GM12878 (cell line): Measurements from ENCODE around the gene HNRNPDL. TPM values are rescaled to one million over a fixed set of nuclear protein-coding genes. Genes with fewer than 3 reads are reported as not detected.
A peak's percentile ranks its signal among the peaks of the same experiment; 100 is the strongest.

ENCODE experiments used
- CBX3 ChIP-seq: fragments of 200-600 bp; sonication (generic); IDR thresholded peaks from 2 replicates; pipeline ENCODE4 v1.6.1; 2016; ENCODE audit warnings: low read depth, borderline replicate concordance
- CEBPZ ChIP-seq: fragments of 150-350 bp; IDR thresholded peaks from 2 replicates; pipeline ENCODE4 v1.6.1; 2016; ENCODE audit warnings: low read depth, low read length
- CREB1 ChIP-seq: IDR thresholded peaks from 2 replicates; pipeline ENCODE4 v1.6.1; 2012; ENCODE audit warnings: low read depth, mild to moderate bottlenecking, inconsistent platforms
- EGR1 ChIP-seq, 2 experiments: IDR thresholded peaks; 1 replicate in 1 of 2; 2 replicates in 1 of 2; pipeline ENCODE4 v1.6.1; 2011 to 2012; ENCODE audit warnings: low read depth in 2 of 2, low read length in 2 of 2, borderline replicate concordance in 1 of 2, mild to moderate bottlenecking in 1 of 2, moderate library complexity in 1 of 2
- EP300 ChIP-seq, 2 experiments: fragments of 150-350 bp in 1 of 2; IDR thresholded peaks; 2 replicates each; pipeline ENCODE4 v1.6.1; 2011 to 2012; ENCODE audit warnings: low read depth in 2 of 2, low read length in 2 of 2, borderline replicate concordance in 1 of 2, improper control_type of control experiment in 1 of 2, inconsistent platforms in 1 of 2; ENCODE audit not compliant: control insufficient read depth in 1 of 2
- ETV6 ChIP-seq, 2 experiments: fragments of 450-650 bp in 1 of 2; IDR thresholded peaks in 1 of 2; conservative IDR thresholded peaks in 1 of 2; 2 replicates each; pipeline ENCODE4 v1.6.1; 2014; ENCODE audit warnings: antibody characterized with exemption in 1 of 2, borderline replicate concordance in 1 of 2, low read depth in 1 of 2, mild to moderate bottlenecking in 1 of 2, moderate library complexity in 1 of 2
- FOS ChIP-seq: IDR thresholded peaks from 3 replicates; pipeline ENCODE4 v1.6.1; 2011; ENCODE audit warnings: borderline replicate concordance; ENCODE audit not compliant: insufficient read length; ENCODE audit errors: extremely low read depth
- GATAD2B ChIP-seq: fragments of 450-650 bp; conservative IDR thresholded peaks from 2 replicates; pipeline ENCODE4 v1.6.1; 2017; ENCODE audit warnings: low read depth, mild to moderate bottlenecking, moderate library complexity
- MYC ChIP-seq: IDR thresholded peaks from 2 replicates; pipeline ENCODE4 v1.6.1; 2011; ENCODE audit warnings: mild to moderate bottlenecking, low read length, moderate library complexity, inconsistent platforms; ENCODE audit not compliant: insufficient read depth, insufficient replicate concordance, insufficient read length, severe bottlenecking
- NR2C1 ChIP-seq: fragments of 450-650 bp; IDR thresholded peaks from 2 replicates; pipeline ENCODE4 v1.6.1; 2017; ENCODE audit warnings: antibody characterized with exemption, mild to moderate bottlenecking, moderate library complexity
- POLR2AphosphoS5 ChIP-seq: IDR thresholded peaks from 2 replicates; pipeline ENCODE4 v1.6.1; 2011; ENCODE audit warnings: mild to moderate bottlenecking, low read length, inconsistent platforms
- SMC3 ChIP-seq: IDR thresholded peaks from 2 replicates; pipeline ENCODE4 v1.6.1; 2011; ENCODE audit warnings: low read length, improper control_type of control experiment, borderline replicate concordance
- SP1 ChIP-seq: IDR thresholded peaks from one replicate; pipeline ENCODE4 v1.6.1; 2011; ENCODE audit warnings: low read depth, low read length
- STAT1 ChIP-seq: fragments of 450-650 bp; conservative IDR thresholded peaks from 2 replicates; pipeline ENCODE4 v1.6.1; 2014; ENCODE audit warnings: antibody characterized with exemption, mild to moderate bottlenecking
- SUPT20H ChIP-seq: IDR thresholded peaks from 2 replicates; pipeline ENCODE4 v1.6.1; 2011; ENCODE audit warnings: low read depth, mild to moderate bottlenecking, low read length, moderate library complexity, borderline replicate concordance; ENCODE audit not compliant: control insufficient read depth
- ZNF207 ChIP-seq: fragments of 450-650 bp; IDR thresholded peaks from 2 replicates; pipeline ENCODE4 v1.6.1; 2014; ENCODE audit warnings: antibody characterized with exemption, mild to moderate bottlenecking, borderline replicate concordance
- ZNF217 ChIP-seq: fragments of 450-650 bp; IDR thresholded peaks from 2 replicates; pipeline ENCODE4 v1.6.1; 2017; ENCODE audit warnings: antibody characterized with exemption, mild to moderate bottlenecking
- ZNF622 ChIP-seq: fragments of 450-650 bp; IDR thresholded peaks from 2 replicates; pipeline ENCODE4 v1.6.1; 2017; ENCODE audit warnings: mild to moderate bottlenecking, inconsistent platforms
- ZSCAN29 ChIP-seq: fragments of 450-650 bp; IDR thresholded peaks from 2 replicates; pipeline ENCODE4 v1.6.1; 2017; ENCODE audit warnings: mild to moderate bottlenecking, moderate library complexity
- polyA plus RNA-seq, 11 experiments: library from polyadenylated mRNA; depleted of rRNA in 4 of 11; unstranded in 6 of 11; stranded (reverse) in 5 of 11; fragments of >200 nt; fragmentation: Nextera tagmentation in 4 of 11; fragmentation: Illumina TruSeq in 1 of 11; extraction: Ambion mirVana in 4 of 11; extraction: Trizol in 1 of 11; gene quantifications; 1 replicate in 1 of 11; 2 replicates in 10 of 11; pipeline versions ENCODE4 v1.2.1 to v1.2.3, GENCODE V29; 2011 to 2016; ENCODE audit warnings: inconsistent platforms in 2 of 11, missing spikeins in 2 of 11, low read depth in 1 of 11
- total RNA-seq, 4 experiments: library from RNA; depleted of rRNA in 3 of 4; stranded (reverse); fragments of >200 nt in 3 of 4; fragmentation: Illumina TruSeq in 1 of 4; extraction: Trizol in 1 of 4; gene quantifications; 2 replicates each; pipeline versions ENCODE4 v1.2.1 to v1.2.3, GENCODE V29; 2013 to 2021
- TF ChIP-seq, protein P1 (sequence below): IDR thresholded peaks from 2 replicates; pipeline ENCODE4 v1.6.1; 2012; ENCODE audit warnings: mild to moderate bottlenecking, low read depth, low read length
- TF ChIP-seq, protein P2 (sequence below): fragments of 450-650 bp; IDR thresholded peaks from 2 replicates; pipeline ENCODE4 v1.6.1; 2014; ENCODE audit warnings: mild to moderate bottlenecking

Gene HNRNPDL
- total and polyA plus RNA-seq, 10 of the 15 experiments (the other 5 are each of a cell fraction or from before 2014, with no cell fraction given), result 217 to 510 (median 345) TPM

DNA sequence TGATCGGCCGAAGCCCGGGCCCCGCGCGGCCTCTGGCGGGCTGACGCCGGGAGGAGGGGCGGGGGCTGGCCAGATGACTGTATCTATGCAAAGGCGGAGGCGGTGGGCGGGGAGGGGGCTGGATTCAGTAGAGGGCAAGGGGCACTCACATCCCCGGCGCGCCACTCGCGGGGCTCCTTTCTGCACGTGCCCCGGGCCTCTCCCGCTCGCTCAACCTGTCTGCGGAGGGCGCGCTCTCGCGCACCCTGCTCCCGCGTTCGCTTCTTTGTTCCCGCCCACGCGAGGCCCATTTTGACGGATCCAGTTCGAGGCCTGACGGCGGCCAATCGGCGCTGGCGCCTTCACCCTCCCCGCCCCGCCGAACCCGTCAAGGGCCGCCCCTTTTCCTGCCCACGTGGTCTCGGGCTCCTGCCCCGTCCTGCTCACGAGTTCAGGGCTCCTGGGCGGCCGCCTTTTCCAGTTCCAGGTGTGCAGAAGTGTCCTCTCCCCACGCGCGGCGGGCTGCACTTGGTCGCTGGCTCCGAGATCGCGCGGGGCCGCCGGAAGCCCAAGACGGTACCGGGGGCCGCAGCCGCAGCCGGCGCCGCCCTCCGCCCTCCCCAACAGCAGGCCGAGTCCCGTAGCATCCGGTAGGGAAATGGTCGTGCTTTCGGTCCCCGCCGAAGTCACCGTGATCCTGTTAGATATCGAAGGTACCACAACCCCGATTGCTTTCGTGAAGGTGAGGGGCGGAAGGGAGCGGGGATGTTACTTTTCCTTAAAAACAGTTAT lies at the start of gene HNRNPDL, which contains the start of gene ENOPH1 (continued):
- TF ChIP-seq CEBPZ (no peak), MYC (peak; percentile 44), FOS (no peak), POLR2AphosphoS5 (peak; percentile 79), CREB1 (peak; percentile 74), EGR1 (IDR thresholded peaks at IDR 0.05; ENCODE audit: borderline replicate concordance in 1 of 2, low read depth in 2 of 2, low read length in 2 of 2) (peak; percentile 36 to 98), ZNF207 (no peak), ZNF217 (no peak), SP1 (no peak), SMC3 (no peak), SUPT20H (no peak), ZSCAN29 (no peak), NR2C1 (peak; percentile 72), STAT1 (0 out of 2 replicates have a peak, but pooled peaks have one; percentile 20), CBX3 (no peak), GATAD2B (peak; percentile 45; the same call in 1 of the 2 replicates), EP300 (IDR thresholded peaks at IDR 0.05; ENCODE audit: borderline replicate concordance in 1 of 2, control insufficient read depth in 1 of 2, low read depth in 2 of 2, low read length in 2 of 2) (0 out of 4 replicates have a peak, but pooled peaks of 1 of the 2 experiments have one; percentile 0), ETV6 (conservative IDR thresholded peaks at IDR 0.05 in 1 of 2, IDR thresholded peaks at IDR 0.05 in 1 of 2; ENCODE audit: borderline replicate concordance in 1 of 2, low read depth in 1 of 2) (no peak), ZNF622 (no peak)
- TF ChIP-seq, protein P1, sequence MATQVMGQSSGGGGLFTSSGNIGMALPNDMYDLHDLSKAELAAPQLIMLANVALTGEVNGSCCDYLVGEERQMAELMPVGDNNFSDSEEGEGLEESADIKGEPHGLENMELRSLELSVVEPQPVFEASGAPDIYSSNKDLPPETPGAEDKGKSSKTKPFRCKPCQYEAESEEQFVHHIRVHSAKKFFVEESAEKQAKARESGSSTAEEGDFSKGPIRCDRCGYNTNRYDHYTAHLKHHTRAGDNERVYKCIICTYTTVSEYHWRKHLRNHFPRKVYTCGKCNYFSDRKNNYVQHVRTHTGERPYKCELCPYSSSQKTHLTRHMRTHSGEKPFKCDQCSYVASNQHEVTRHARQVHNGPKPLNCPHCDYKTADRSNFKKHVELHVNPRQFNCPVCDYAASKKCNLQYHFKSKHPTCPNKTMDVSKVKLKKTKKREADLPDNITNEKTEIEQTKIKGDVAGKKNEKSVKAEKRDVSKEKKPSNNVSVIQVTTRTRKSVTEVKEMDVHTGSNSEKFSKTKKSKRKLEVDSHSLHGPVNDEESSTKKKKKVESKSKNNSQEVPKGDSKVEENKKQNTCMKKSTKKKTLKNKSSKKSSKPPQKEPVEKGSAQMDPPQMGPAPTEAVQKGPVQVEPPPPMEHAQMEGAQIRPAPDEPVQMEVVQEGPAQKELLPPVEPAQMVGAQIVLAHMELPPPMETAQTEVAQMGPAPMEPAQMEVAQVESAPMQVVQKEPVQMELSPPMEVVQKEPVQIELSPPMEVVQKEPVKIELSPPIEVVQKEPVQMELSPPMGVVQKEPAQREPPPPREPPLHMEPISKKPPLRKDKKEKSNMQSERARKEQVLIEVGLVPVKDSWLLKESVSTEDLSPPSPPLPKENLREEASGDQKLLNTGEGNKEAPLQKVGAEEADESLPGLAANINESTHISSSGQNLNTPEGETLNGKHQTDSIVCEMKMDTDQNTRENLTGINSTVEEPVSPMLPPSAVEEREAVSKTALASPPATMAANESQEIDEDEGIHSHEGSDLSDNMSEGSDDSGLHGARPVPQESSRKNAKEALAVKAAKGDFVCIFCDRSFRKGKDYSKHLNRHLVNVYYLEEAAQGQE, result no peak
- TF ChIP-seq, protein P2, sequence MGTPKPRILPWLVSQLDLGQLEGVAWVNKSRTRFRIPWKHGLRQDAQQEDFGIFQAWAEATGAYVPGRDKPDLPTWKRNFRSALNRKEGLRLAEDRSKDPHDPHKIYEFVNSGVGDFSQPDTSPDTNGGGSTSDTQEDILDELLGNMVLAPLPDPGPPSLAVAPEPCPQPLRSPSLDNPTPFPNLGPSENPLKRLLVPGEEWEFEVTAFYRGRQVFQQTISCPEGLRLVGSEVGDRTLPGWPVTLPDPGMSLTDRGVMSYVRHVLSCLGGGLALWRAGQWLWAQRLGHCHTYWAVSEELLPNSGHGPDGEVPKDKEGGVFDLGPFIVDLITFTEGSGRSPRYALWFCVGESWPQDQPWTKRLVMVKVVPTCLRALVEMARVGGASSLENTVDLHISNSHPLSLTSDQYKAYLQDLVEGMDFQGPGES, result no peak
